Measurements from ENCODE around the gene NEU4.
A peak's percentile ranks its signal among the peaks of the same experiment; 100 is the strongest.

The NEU4 gene

GRCh38 chr2:241853651-241854341, 44.8 kb downstream of the NEU4 start:
- DNase-seq (ENCODE audit: low spot score), result peak; percentile 68

- no peak for DNase-seq (ENCODE audit: low spot score)
Measured at GRCh38 chr2:241854342-241855244, 45.6 kb downstream of the NEU4 start.

GRCh38 chr2:241855245-241855887, 46.4 kb downstream of the NEU4 start:
- DNase-seq (ENCODE audit: low spot score), result no peak

- DNase-seq (ENCODE audit: low spot score), result no peak
Measured at GRCh38 chr2:241855888-241856422, 47.0 kb downstream of the NEU4 start.

GRCh38 chr2:241857041-241857541, 48.1 kb downstream of the NEU4 start:
- DNase-seq (ENCODE audit: low spot score), result no peak

GRCh38 chr2:241857572-241858121, 48.7 kb downstream of the NEU4 start:
- DNase-seq (ENCODE audit: low spot score), result no peak

- DNase-seq (ENCODE audit: low spot score), result no peak
Measured at GRCh38 chr2:241858206-241859016, 49.4 kb downstream of the NEU4 start, which contains the start of gene PDCD1. Gene PDCD1, minus strand, starts transcription at chr2:241858894. Its CDS starts 56 bp downstream, at chr2:241858838.

- DNase-seq (ENCODE audit: low spot score), result no peak
Measured at GRCh38 chr2:241859017-241859435, 50.0 kb downstream of the NEU4 start.

- DNase-seq (ENCODE audit: low spot score), result peak; percentile 75
Measured at GRCh38 chr2:241859436-241860183, 50.6 kb downstream of the NEU4 start.

- DNase-seq (ENCODE audit: low spot score), result no peak
Measured at GRCh38 chr2:241860184-241861078, 51.4 kb downstream of the NEU4 start.

- no peak for DNase-seq (ENCODE audit: low spot score)
Measured at GRCh38 chr2:241861264-241861663, 52.3 kb downstream of the NEU4 start.

GRCh38 chr2:241862093-241862492, 53.1 kb downstream of the NEU4 start:
- no peak for DNase-seq (ENCODE audit: low spot score)

GRCh38 chr2:241862775-241863535, 54.0 kb downstream of the NEU4 start:
- DNase-seq (ENCODE audit: low spot score), result no peak

GRCh38 chr2:241863536-241863954, 54.6 kb downstream of the NEU4 start:
- peak; percentile 58 for DNase-seq (ENCODE audit: low spot score)

- DNase-seq (ENCODE audit: low spot score), result no peak
Measured at GRCh38 chr2:241864168-241864849, 55.3 kb downstream of the NEU4 start.

- DNase-seq (ENCODE audit: low spot score), result no peak
Measured at GRCh38 chr2:241864850-241865213, 55.8 kb downstream of the NEU4 start.

- DNase-seq (ENCODE audit: low spot score), result no peak
Measured at GRCh38 chr2:241865416-241865956, 56.5 kb downstream of the NEU4 start.
